HG03457 (cell line): ENCODE results near the gene DBN1.

Experiments used
- ATAC-seq: cut with Tn5 transposase; IDR thresholded peaks from one replicate; pipeline ENCODE4 v1.9.1; 2021; ENCODE audit warnings: moderate number of reproducible peaks; ENCODE audit not compliant: unreplicated experiment

DBN1 gene

GRCh38 chr5:177445052-177445916 is 28.1 kb downstream of the DBN1 start:
- no peak for ATAC-seq

GRCh38 chr5:177444106-177445051 is 29.1 kb downstream of the DBN1 start:
- no peak for ATAC-seq

DNA sequence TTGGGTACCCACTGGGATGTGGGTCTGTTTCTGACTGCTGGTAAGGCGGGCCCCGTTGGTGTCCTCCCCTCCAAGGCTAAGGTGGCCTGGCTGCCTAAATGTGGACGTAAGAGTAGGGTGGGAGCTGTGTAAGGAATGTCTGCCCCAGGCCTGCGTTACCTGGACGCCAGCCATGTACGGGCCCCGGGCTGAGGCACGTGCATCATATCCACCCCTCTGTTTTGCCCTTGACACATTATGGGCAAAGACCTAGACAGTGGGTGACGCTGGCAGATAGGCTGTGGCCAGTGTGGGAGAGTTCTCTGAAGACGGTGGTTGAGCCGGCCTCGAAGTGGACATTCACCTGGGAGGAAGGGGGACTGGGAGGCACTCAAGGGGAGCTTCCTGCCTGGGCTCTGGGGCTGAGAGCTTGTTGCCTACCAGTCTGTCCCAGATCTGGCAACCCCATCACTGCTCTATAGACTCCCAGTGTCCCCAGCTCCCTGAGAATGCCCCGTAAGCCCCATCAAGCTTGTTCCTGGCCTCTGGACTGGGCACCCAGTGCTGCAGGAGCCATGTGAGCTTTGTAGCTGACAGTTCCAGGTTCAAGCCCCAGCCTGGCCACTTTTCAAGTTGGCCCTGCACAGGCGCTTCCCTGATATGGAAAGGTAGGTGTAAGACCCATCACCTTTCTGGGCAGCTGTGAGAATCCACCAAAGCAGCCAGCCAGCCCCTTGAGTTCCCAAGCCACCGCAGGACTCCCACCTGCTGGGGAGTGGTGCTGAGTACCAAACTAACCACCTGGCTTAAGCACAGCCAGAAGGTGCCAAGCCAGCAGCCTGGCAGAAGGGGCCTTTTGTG is 30.1 kb downstream of the DBN1 start:
- no peak for ATAC-seq

GRCh38 chr5:177442066-177442826 is 31.2 kb downstream of the DBN1 start:
- ATAC-seq, result no peak

DNA sequence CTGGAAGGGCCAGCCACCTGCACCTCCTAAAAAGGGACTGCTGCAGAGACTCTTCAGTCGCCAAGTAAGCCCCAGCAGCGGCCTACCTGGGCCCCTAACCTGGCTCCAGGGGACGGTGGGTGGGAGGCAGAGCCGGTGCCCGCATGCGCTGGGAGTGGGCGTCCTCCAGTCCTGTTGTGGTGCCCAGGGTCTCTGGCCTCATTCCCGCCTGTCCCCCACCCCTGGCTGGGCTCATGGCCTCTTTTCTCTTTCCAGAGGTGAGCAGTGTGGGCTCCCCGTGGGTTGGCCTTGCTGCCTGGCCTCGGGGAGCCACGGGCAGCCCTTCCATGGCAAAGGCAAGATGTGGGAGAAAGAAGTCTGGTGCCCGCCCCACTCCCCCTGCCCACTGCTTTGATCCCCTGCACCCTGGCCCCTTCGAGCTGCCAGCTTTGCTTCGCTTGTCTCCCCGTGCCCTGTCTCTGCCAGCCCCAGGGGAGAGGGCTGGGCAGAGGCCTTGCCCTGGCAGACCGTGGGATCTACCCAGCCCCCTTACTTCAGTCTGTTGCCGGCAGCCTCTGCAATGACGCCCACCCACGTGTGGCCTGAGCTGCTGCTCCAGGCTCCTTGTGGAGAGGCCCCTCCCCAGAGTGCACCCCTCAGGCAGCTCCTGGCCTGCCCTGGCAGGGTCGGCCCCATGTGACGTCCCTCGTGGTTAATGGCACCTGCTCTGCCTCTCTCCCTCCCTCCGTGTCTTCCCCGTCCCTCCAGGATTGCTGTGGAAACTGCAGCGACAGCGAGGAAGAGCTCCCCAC is 32.2 kb downstream of the DBN1 start:
- no peak for ATAC-seq

DNA sequence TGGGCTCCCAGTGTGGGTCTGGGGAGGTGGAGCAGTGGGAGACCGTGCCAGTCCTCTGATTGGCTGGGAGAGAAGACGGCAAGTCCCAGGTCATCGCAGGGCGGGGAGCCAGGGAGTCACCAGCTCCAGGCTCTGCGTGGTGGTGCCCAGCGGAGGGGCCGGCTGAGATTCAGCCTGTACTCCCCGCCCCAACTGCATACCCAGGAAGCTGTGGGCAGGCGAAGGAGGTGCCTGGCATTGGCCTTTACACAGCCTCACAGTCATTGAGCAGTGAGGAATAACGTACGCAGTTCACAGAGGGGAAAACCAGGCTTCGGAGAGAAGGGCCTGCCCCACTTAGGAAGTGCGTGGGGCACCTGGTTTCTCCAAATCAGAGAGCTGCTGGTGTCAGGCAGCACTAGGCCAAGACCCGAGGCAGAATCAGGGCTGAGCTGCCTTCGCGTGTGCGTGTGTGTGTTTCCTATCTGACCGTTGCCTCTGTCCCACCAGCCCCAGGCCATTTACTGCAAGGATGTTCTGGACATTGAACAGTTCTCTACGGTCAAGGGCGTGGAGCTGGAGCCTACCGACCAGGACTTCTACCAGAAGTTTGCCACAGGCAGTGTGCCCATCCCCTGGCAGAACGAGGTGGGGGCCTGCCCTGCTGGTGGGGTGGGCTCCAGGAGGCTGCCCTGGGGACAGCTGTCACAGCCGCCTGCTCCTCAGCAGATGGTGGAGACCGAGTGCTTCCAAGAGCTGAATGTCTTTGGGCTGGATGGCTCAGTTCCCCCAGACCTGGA is 33.0 kb downstream of the DBN1 start:
- no peak for ATAC-seq

DNA sequence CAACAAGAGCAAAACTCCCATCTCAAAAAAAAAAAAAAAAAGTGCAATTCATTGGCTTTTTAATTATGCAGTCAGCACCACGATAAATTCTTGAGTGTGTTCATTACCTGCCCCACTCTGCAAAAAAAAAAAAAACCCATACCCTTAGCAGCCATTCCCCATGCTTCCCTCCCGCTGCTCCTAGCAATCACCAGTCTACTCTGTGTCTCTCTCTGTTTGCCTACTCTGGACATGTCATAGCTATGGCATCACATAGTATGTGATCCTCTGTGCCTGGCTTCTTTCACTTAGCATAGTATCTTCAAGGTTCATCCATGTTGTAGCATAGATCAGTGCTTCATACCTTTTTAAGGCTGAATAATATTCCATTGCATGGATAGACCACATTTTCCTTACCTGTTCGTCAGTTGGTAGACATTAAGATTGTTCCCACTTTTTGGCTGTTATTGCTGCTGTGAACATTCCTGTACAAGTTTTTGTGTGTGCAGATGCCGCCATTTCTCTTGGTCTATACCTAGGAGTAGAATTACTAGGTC is 33.8 kb downstream of the DBN1 start:
- no peak for ATAC-seq

- ATAC-seq, result no peak
Measured at GRCh38 chr5:177438468-177438867, 35.0 kb downstream of the DBN1 start.

DNA sequence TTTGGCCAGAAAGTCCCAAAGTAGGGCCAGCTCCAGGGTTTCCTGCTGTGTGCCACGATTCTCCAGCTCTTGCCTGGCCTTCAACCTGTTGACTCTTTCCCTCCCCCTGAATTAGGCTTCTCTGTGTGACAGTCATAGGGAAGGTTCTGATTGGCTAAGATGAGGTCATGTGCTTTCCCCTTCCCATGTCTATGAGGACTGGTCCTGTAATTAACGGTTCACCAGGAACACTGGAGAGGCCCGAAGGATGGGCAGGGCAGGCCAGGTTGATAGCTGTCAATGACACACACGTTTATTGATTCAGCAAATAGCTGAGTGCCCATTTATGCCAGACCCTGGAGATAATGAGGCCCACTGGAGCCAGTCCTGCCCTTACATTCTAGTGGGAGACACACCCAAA is 35.8 kb downstream of the DBN1 start:
- no peak for ATAC-seq

- no peak for ATAC-seq
Measured at GRCh38 chr5:177435847-177436536, 37.4 kb downstream of the DBN1 start.

DNA sequence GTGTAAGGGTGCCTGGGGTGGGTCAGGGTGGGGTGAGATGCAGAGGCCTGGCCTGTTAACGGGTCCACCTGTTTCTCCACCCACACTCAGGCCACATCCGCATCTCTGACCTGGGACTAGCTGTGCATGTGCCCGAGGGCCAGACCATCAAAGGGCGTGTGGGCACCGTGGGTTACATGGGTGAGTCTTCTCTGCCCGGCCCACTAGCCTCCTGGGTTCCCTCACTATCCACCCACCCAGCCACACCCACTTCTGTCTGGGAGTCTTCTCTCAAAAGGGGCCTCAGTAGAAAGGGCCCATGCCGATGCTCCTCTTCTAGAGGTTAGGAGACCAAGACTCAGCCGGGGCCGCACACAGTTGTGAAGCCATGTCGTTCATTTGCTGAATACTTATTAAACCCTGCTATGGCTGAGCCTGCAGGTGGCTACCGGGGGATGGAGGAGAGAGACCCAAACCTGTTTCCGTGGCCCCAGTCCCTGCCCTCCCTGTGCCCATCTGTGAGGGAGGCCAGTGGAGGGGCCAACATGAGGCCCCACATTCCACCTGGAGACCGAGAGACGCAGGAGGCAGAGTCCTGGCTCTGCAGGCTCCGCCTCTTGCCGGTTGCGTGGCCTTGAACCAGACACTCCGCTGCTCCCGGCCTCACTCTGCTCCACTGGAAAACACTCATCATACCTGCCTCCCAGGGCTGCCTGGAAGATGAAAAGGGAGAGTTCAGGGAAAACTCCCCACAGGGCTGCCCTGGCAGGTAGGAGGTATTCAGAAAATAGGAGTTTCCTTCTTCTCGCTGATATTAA is 38.3 kb downstream of the DBN1 start:
- ATAC-seq, result no peak

GRCh38 chr5:177434437-177434836 is 39.0 kb downstream of the DBN1 start:
- ATAC-seq, result no peak

GRCh38 chr5:177433658-177434217 is 39.7 kb downstream of the DBN1 start:
- no peak for ATAC-seq

GRCh38 chr5:177432839-177433657 is 40.4 kb downstream of the DBN1 start:
- no peak for ATAC-seq

DNA sequence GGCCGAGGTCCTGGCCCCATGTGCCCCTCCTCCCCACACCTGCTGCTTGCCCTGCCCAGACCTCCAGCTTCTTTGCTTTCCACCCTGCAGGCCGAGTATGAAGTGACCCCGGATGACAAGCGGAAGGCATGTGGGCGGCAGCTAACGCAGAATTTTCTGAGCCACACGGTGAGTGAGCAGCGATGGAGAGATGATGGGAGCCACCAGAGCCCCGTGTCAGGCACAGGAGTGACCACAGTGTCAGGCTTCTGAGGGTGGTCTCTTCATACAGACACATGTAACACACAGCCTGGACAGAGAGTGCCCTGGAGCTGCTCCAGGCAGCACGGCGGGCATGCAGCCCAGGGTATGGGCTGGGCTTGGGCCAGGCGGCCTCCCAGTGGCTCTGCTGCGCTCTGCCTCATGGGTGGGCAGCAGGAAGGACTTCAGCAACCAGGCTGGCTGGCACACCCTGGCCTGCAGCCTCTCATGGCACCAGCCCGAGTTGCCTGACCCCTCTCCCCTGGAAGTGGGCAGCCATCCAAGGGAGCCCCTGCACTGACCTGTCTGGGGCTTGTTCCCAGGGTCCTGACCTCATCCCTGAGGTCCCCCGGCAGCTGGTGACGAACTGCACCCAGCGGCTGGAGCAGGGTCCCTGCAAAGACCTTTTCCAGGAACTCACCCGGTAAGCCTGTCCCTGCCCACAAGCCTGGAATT is 41.1 kb downstream of the DBN1 start:
- ATAC-seq, result peak; percentile 0
